ENCODE measurements around the gene VOPP1. TPM values are rescaled to one million over a fixed set of nuclear protein-coding genes. Genes with fewer than 3 reads are reported as not detected.

Gene VOPP1
- total and polyA plus RNA-seq, 12 donors: 9.3 to 42.9 (median 22.8) TPM

DNA sequence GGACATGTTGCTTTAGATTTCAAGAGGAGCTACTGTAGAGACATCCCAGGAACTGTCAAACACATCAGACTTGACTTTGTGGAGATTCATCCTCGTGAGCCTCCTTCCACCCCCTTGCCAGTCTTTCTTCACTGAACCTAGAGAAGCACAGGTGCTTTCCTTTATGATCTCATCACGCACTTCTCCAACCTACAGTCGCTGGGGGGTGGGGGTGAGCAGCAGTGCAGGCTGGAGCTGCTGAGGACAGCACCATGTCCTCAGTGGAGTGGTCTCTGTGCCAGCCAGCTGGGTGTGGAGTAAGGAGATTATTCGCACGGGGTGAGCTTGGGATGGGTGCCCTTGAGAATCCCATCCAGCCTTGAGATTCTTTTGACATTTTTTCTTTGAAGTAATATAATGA is 88.1 kb downstream of the VOPP1 start:
- DNase-seq: no peak
- intact Hi-C loops (cut with DNase I): no loop called here
- TF ChIP-seq, protein P1, sequence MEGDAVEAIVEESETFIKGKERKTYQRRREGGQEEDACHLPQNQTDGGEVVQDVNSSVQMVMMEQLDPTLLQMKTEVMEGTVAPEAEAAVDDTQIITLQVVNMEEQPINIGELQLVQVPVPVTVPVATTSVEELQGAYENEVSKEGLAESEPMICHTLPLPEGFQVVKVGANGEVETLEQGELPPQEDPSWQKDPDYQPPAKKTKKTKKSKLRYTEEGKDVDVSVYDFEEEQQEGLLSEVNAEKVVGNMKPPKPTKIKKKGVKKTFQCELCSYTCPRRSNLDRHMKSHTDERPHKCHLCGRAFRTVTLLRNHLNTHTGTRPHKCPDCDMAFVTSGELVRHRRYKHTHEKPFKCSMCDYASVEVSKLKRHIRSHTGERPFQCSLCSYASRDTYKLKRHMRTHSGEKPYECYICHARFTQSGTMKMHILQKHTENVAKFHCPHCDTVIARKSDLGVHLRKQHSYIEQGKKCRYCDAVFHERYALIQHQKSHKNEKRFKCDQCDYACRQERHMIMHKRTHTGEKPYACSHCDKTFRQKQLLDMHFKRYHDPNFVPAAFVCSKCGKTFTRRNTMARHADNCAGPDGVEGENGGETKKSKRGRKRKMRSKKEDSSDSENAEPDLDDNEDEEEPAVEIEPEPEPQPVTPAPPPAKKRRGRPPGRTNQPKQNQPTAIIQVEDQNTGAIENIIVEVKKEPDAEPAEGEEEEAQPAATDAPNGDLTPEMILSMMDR (IDR thresholded peaks at IDR 0.05): no peak
- no peak overlapping the region for H3K4me3 ChIP-seq
- ATAC-seq: no peak
- no peak overlapping the region for H3K27ac ChIP-seq
- H3K4me1 ChIP-seq: no peaks in the 10 kb centered on the region
- WGBS, 2 donors: 88 to 91% methylated on average over 5 of the region's 5 CpGs
- H3K9me3 ChIP-seq: no peaks in the 10 kb centered on the region
- no peaks in the 10 kb centered on the region for H3K27me3 ChIP-seq
- H3K36me3 ChIP-seq: peaks cover 0 to 57% (median 4%) of the 10 kb centered on the region in 9 donors

DNA sequence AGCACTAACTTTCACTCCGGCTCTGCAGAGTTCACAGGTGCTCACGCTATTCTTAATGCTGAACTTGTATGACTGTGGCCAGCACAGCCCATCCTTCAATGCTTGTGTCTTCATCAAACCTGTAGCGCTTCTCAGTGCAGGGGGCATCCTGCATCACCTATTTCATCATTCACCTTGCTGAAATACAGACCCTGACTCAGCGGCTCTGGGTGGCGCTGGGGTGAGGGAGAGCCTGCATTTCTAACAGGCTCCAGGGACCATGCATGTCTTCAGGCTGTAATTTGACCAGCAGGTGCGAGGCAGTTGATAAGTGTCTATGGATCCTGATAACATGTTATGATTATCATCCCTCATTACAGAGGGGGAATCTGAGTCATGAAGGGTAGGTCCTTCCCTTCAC is 89.3 kb downstream of the VOPP1 start:
- Histone ChIP-seq H3K27me3 (no peaks in the 10 kb centered on the region), H3K9me3 (no peaks in the 10 kb centered on the region), H3K36me3 (peaks cover 0 to 47% (median 0%) of the 10 kb centered on the region in 9 donors), H3K27ac (no peak overlapping the region), H3K4me1 (peaks cover 0 to 10% (median 3%) of the 10 kb centered on the region in 9 donors), H3K4me3 (no peak overlapping the region)
- TF ChIP-seq, protein P1 (IDR thresholded peaks at IDR 0.05): no peak
- DNase-seq (no peak), ATAC-seq (no peak)
- intact Hi-C loops (cut with DNase I): no loop called here
- WGBS, 2 donors: 96 to 97% methylated on average over 6 of the region's 6 CpGs

DNA sequence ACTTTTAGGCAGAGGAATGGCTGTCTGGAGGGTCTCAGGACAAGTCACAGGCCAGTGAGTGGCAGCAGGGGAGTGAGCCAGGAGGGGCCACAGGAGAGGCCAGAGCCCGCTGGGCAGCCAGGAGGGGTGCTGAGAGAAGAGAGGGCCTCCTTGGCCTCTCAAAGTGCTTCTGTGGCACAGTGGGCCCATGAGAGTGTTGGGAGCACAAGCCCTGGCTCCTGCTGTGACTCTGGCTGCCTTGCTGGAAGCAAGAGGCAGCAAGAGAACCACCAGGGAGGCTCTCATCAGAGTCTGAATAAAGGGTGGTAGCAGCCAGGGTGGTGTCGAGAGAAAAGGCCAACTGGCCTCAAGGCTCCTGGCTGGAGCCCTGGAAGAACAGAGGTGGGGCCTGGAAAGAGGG is 91.1 kb downstream of the VOPP1 start:
- no peak for DNase-seq
- 77 to 93% methylated on average over 2 of the region's 2 CpGs for WGBS, 2 donors
- Histone ChIP-seq H3K4me1 (peaks cover 0 to 21% (median 3%) of the 10 kb centered on the region in 9 donors), H3K9me3 (no peaks in the 10 kb centered on the region), H3K27me3 (no peaks in the 10 kb centered on the region), H3K4me3 (no peak overlapping the region), H3K27ac (no peak overlapping the region), H3K36me3 (peaks cover 0 to 36% (median 0%) of the 10 kb centered on the region in 9 donors)
- no peak for ATAC-seq
- intact Hi-C loops (cut with DNase I): no loop called here
- TF ChIP-seq, protein P1 (IDR thresholded peaks at IDR 0.05): no peak

DNA sequence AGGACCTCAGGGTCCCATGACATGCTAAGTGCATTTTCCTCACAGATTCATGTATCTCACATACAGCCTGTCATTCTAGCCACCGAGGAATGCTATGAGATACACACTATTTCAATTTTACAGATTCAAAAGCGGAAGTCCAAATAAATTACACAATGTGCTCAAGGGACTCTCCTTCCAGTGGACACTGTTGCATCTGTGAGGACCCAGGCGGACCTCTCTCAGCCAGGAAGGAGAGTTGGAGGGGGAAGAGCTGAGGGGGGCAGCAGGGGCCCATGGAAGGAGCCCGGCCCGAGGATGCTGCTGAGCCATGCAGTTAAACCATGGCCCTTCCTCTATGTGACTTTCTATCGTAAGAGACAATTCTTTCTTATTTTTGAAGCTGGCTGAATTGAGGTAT is 93.6 kb downstream of the VOPP1 start:
- intact Hi-C loops (cut with DNase I): no loop called here
- WGBS, 2 donors: 63 to 72% methylated on average over 6 of the region's 6 CpGs
- Histone ChIP-seq H3K4me3 (no peak overlapping the region), H3K27ac (no peak overlapping the region), H3K27me3 (no peaks in the 10 kb centered on the region), H3K9me3 (no peaks in the 10 kb centered on the region), H3K4me1 (peaks cover 0 to 24% (median 3%) of the 10 kb centered on the region in 9 donors), H3K36me3 (peaks cover 0 to 29% (median 0%) of the 10 kb centered on the region in 9 donors)
- DNase-seq: no peak
- peak in 2 of 8 donors; percentile 24 to 43 for ATAC-seq
- TF ChIP-seq, protein P1 (IDR thresholded peaks at IDR 0.05): no peak
